K562 (cell line): ENCODE data around the gene GABARAPL2. TPM values are rescaled to one million over a fixed set of nuclear protein-coding genes. Genes with fewer than 3 reads are reported as not detected.

Source experiments
- CBFA2T2 ChIP-seq: fragments of 450-650 bp; conservative IDR thresholded peaks from 2 replicates; pipeline ENCODE4 v1.6.1; 2017; ENCODE audit warnings: mild to moderate bottlenecking
- CBX3 ChIP-seq, 2 experiments: IDR thresholded peaks; 1 replicate in 1 of 2; 2 replicates in 1 of 2; pipeline ENCODE4 v1.6.1; 2012; ENCODE audit warnings: inconsistent platforms in 2 of 2, low read length in 2 of 2, borderline replicate concordance in 1 of 2, control low read depth in 1 of 2
- CREB1 ChIP-seq, 2 experiments: sonication (generic) in 1 of 2; formaldehyde crosslinking in 1 of 2; IDR thresholded peaks; 2 replicates each; pipeline versions ENCODE4 v1.6.1 to v1.8.0; 2012 to 2022; ENCODE audit warnings: inconsistent platforms in 1 of 2, mild to moderate bottlenecking in 1 of 2, missing genetic modification reagents in 1 of 2, moderate library complexity in 1 of 2
- HNRNPL ChIP-seq: fragments of 200-400 bp; formaldehyde crosslinking; IDR thresholded peaks from 2 replicates; pipeline ENCODE4 v1.6.1; 2017; ENCODE audit warnings: low read depth, mild to moderate bottlenecking, low read length
- NR2C1 ChIP-seq, 2 experiments: fragments of 450-650 bp; IDR thresholded peaks; 2 replicates each; pipeline ENCODE4 v1.6.1; 2017; ENCODE audit warnings: mild to moderate bottlenecking in 2 of 2, antibody characterized with exemption in 1 of 2, inconsistent platforms in 1 of 2, missing compliant biosample characterization in 1 of 2, missing genetic modification characterization in 1 of 2
- PATZ1 ChIP-seq: fragments of 250-450 bp; sonication (Bioruptor Pico); IDR thresholded peaks from 2 replicates; pipeline ENCODE4 v1.5.0; 2020; ENCODE audit warnings: mild to moderate bottlenecking, borderline replicate concordance
- RFX1 ChIP-seq: fragments of 450-650 bp; IDR thresholded peaks from 2 replicates; pipeline ENCODE4 v1.6.1; 2016; ENCODE audit warnings: mild to moderate bottlenecking, moderate library complexity
- RNF2 ChIP-seq: sonication (generic); IDR thresholded peaks from 2 replicates; pipeline ENCODE4 v1.6.1; 2016
- ZNF239 ChIP-seq: fragments of 250-450 bp; sonication (Bioruptor Pico); IDR thresholded peaks from 2 replicates; pipeline ENCODE4 v1.4.0; 2020; ENCODE audit warnings: mild to moderate bottlenecking
- polyA plus RNA-seq, 8 experiments: library from polyadenylated mRNA; depleted of rRNA in 4 of 8; stranded (reverse) in 5 of 8; unstranded in 3 of 8; fragments of >200 nt; fragmentation: Nextera tagmentation in 2 of 8; fragmentation: Illumina TruSeq in 1 of 8; extraction: Ambion mirVana in 2 of 8; extraction: Trizol in 1 of 8; gene quantifications; 2 replicates each; pipeline versions ENCODE4 v1.2.1 to v1.2.3, GENCODE V29; 2011 to 2014; ENCODE audit warnings: inconsistent platforms in 1 of 8, missing spikeins in 1 of 8
- total RNA-seq, 7 experiments: library from RNA; depleted of rRNA in 6 of 7; stranded (reverse); fragments of >200 nt in 6 of 7; fragmentation: Illumina TruSeq in 2 of 7; extraction: Trizol in 2 of 7; gene quantifications; 2 replicates each; pipeline versions ENCODE4 v1.2.1 to v1.2.3, GENCODE V29; 2011 to 2021; ENCODE audit warnings: low replicate concordance in 1 of 7
- TF ChIP-seq, protein P1 (sequence below), 2 experiments: IDR thresholded peaks; 2 replicates each; pipeline ENCODE4 v1.6.1; 2012; ENCODE audit warnings: improper control_type of control experiment in 2 of 2, low read depth in 2 of 2, low read length in 2 of 2, borderline replicate concordance in 1 of 2
- TF ChIP-seq, protein P2 (sequence below): sonication (generic); formaldehyde crosslinking; IDR thresholded peaks from 2 replicates; pipeline ENCODE4 v1.8.0; 2022; ENCODE audit warnings: mild to moderate bottlenecking, low read depth, missing genetic modification reagents
- TF ChIP-seq, protein P3 (sequence below), 2 experiments: fragments of 450-650 bp in 1 of 2; sonication (generic) in 1 of 2; formaldehyde crosslinking in 1 of 2; IDR thresholded peaks in 1 of 2; conservative IDR thresholded peaks in 1 of 2; 2 replicates each; pipeline versions ENCODE4 v1.6.1 to v1.8.1; 2016 to 2023; ENCODE audit warnings: mild to moderate bottlenecking in 2 of 2, moderate library complexity in 2 of 2, inconsistent platforms in 1 of 2, missing genetic modification reagents in 1 of 2
- TF ChIP-seq, protein P4 (sequence below): fragments of 250-450 bp; sonication (Bioruptor Pico); IDR thresholded peaks from 2 replicates; pipeline ENCODE4 v1.8.0; 2021; ENCODE audit warnings: borderline replicate concordance, mild to moderate bottlenecking, moderate library complexity; ENCODE audit not compliant: poor library complexity, severe bottlenecking
- TF ChIP-seq, protein P5 (sequence below), 3 experiments: fragments of 200-800 bp in 1 of 3; sonication (Bioruptor generic) in 1 of 3; sonication (generic) in 1 of 3; formaldehyde crosslinking in 1 of 3; IDR thresholded peaks; 2 replicates each; pipeline versions ENCODE4 v1.6.1 to v1.8.0; 2016 to 2022; ENCODE audit warnings: mild to moderate bottlenecking in 2 of 3, missing compliant biosample characterization in 2 of 3, missing genetic modification characterization in 2 of 3, missing genetic modification reagents in 1 of 3

The GABARAPL2 gene
- total and polyA plus RNA-seq, 9 of the 15 experiments (the other 6 are each of a cell fraction or from before 2014, with no cell fraction given) = 42.1 to 288 (median 91.8) TPM

GRCh38 chr16:75555707-75556430 lies 10.3 kb upstream of the GABARAPL2 start, which contains the start of gene TMEM231 (continued):
- TF ChIP-seq, protein P1, sequence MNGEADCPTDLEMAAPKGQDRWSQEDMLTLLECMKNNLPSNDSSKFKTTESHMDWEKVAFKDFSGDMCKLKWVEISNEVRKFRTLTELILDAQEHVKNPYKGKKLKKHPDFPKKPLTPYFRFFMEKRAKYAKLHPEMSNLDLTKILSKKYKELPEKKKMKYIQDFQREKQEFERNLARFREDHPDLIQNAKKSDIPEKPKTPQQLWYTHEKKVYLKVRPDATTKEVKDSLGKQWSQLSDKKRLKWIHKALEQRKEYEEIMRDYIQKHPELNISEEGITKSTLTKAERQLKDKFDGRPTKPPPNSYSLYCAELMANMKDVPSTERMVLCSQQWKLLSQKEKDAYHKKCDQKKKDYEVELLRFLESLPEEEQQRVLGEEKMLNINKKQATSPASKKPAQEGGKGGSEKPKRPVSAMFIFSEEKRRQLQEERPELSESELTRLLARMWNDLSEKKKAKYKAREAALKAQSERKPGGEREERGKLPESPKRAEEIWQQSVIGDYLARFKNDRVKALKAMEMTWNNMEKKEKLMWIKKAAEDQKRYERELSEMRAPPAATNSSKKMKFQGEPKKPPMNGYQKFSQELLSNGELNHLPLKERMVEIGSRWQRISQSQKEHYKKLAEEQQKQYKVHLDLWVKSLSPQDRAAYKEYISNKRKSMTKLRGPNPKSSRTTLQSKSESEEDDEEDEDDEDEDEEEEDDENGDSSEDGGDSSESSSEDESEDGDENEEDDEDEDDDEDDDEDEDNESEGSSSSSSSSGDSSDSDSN (IDR thresholded peaks at IDR 0.05; ENCODE audit: borderline replicate concordance in 1 of 2, low read depth in 2 of 2, low read length in 2 of 2) = peak; percentile 65 to 83; a peak in 1 of 4 replicates
- peak; percentile 49; the same call in 1 of the 2 replicates for TF ChIP-seq RNF2
- no peak for TF ChIP-seq NR2C1 (IDR thresholded peaks at IDR 0.05)
- no peak for TF ChIP-seq NR2C1 (tag; IDR thresholded peaks at IDR 0.05)
- peak in 1 of 2 experiments; percentile 44; a peak in 1 of 3 replicates for TF ChIP-seq CBX3 (IDR thresholded peaks at IDR 0.05; ENCODE audit: borderline replicate concordance in 1 of 2, low read length in 2 of 2)
- TF ChIP-seq RFX1 = peak; percentile 97
- TF ChIP-seq ZNF239 (CRISPR knock-in tag) = no peak
- no peak for TF ChIP-seq PATZ1
- TF ChIP-seq, protein P2, sequence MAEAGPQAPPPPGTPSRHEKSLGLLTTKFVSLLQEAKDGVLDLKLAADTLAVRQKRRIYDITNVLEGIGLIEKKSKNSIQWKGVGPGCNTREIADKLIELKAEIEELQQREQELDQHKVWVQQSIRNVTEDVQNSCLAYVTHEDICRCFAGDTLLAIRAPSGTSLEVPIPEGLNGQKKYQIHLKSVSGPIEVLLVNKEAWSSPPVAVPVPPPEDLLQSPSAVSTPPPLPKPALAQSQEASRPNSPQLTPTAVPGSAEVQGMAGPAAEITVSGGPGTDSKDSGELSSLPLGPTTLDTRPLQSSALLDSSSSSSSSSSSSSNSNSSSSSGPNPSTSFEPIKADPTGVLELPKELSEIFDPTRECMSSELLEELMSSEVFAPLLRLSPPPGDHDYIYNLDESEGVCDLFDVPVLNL (CRISPR knock-in tag) = 0 out of 2 replicates have a peak, but pooled peaks have one; percentile 38
- TF ChIP-seq, protein P3, sequence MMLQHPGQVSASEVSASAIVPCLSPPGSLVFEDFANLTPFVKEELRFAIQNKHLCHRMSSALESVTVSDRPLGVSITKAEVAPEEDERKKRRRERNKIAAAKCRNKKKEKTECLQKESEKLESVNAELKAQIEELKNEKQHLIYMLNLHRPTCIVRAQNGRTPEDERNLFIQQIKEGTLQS (IDR thresholded peaks at IDR 0.05) = no peak
- TF ChIP-seq, protein P3 (CRISPR knock-in tag; conservative IDR thresholded peaks at IDR 0.05) = no peak
- peak; percentile 12; the same call in 1 of the 2 replicates for TF ChIP-seq CREB1 (IDR thresholded peaks at IDR 0.05)
- no peak for TF ChIP-seq CREB1 (CRISPR knock-in tag; IDR thresholded peaks at IDR 0.05)
- TF ChIP-seq, protein P4, sequence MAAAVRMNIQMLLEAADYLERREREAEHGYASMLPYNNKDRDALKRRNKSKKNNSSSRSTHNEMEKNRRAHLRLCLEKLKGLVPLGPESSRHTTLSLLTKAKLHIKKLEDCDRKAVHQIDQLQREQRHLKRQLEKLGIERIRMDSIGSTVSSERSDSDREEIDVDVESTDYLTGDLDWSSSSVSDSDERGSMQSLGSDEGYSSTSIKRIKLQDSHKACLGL = no peak
- no peak for TF ChIP-seq HNRNPL
- TF ChIP-seq CBFA2T2 = no peak
- TF ChIP-seq, protein P5, sequence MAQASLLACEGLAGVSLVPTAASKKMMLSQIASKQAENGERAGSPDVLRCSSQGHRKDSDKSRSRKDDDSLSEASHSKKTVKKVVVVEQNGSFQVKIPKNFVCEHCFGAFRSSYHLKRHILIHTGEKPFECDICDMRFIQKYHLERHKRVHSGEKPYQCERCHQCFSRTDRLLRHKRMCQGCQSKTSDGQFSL (CRISPR knock-in tag; IDR thresholded peaks at IDR 0.05) = no peak
- TF ChIP-seq, protein P5 (tag; IDR thresholded peaks at IDR 0.05) = no peak
